B cell (primary cell): Measurements from ENCODE around the gene CTNNA3. TPM values are rescaled to one million over a fixed set of nuclear protein-coding genes. Genes with fewer than 3 reads are reported as not detected.

Experiments
- ATAC-seq: fragments of 200-7000 bp; cut with Tn5 transposase; one replicate; pipeline ENCODE4 v1.10.0; 2021; ENCODE audit warnings: low read depth, mild to moderate bottlenecking, moderate number of reproducible peaks, moderate library complexity
- CTCF ChIA-PET: fragments of 350-600 bp; sonication (Branson Sonifier 250); formaldehyde crosslinking; loops from one replicate; lab custom pipeline; 2021; ENCODE audit warnings: antibody characterized with exemption, inconsistent platforms; lab: Charles Lee
- POLR2A ChIA-PET: fragments of 350-600 bp; sonication (Branson Sonifier 250); formaldehyde crosslinking; loops from one replicate; lab custom pipeline; 2021; ENCODE audit warnings: antibody characterized with exemption; lab: Charles Lee
- DNase-seq: peaks from one replicate; pipeline ENCODE4 v3.0.0; 2013
- H2AFZ ChIP-seq: 2 replicates; pipeline ENCODE4 v1.6.1; 2012; ENCODE audit warnings: mild to moderate bottlenecking, low read depth, low read length; ENCODE audit not compliant: insufficient read depth, poor library complexity, severe bottlenecking
- H3K27ac ChIP-seq, 2 donors: 1 replicate in 1 of 2; 2 replicates in 1 of 2; pipeline ENCODE4 v1.5.1; 2012 to 2013; ENCODE audit warnings: low read length in 2 of 2, mild to moderate bottlenecking in 2 of 2, moderate library complexity in 1 of 2
- H3K27me3 ChIP-seq, 4 experiments: fragments of 200-600 bp in 1 of 4; sonication (generic) in 1 of 4; replicated peaks in 1 of 4; 1 replicate in 2 of 4; 2 replicates in 2 of 4; pipeline versions ENCODE4 v1.6.1 to v1.7.0; 2013 to 2016; ENCODE audit warnings: low read length in 3 of 4, mild to moderate bottlenecking in 2 of 4, mixed read lengths in 1 of 4, moderate library complexity in 1 of 4; ENCODE audit not compliant: insufficient read depth in 4 of 4, control insufficient read depth in 3 of 4; ENCODE audit errors: control extremely low read depth in 1 of 4
- H3K36me3 ChIP-seq, 2 experiments: replicated peaks in 1 of 2; 1 replicate in 1 of 2; 2 replicates in 1 of 2; pipeline versions ENCODE4 v1.6.1 to v1.7.1; 2013; ENCODE audit warnings: low read length in 1 of 2; ENCODE audit not compliant: insufficient read depth in 2 of 2, control insufficient read depth in 1 of 2; ENCODE audit errors: control extremely low read depth in 1 of 2, extremely low read depth in 1 of 2
- H3K4me1 ChIP-seq, 2 donors: fragments of 200-600 bp in 1 of 2; sonication (generic) in 1 of 2; 1 replicate in 1 of 2; 2 replicates in 1 of 2; pipeline versions ENCODE4 v1.5.1 to v1.6.1; 2013 to 2017; ENCODE audit warnings: low read length in 2 of 2; ENCODE audit not compliant: control insufficient read depth in 2 of 2, insufficient read depth in 2 of 2
- H3K4me2 ChIP-seq: replicated peaks from 2 replicates; pipeline ENCODE3; 2012; ENCODE audit warnings: mild to moderate bottlenecking, low read depth, low read length; ENCODE audit not compliant: poor library complexity, severe bottlenecking
- H3K4me3 ChIP-seq, 5 experiments: fragments of 200-600 bp in 1 of 5; sonication (generic) in 1 of 5; 1 replicate in 3 of 5; 2 replicates in 2 of 5; pipeline versions ENCODE4 v1.5.1 to v1.7.0; 2011 to 2016; ENCODE audit warnings: low read length in 4 of 5, mild to moderate bottlenecking in 4 of 5, low read depth in 2 of 5, control low read depth in 1 of 5, moderate library complexity in 1 of 5; ENCODE audit not compliant: insufficient read depth in 1 of 5; ENCODE audit errors: control extremely low read depth in 1 of 5, extremely low read depth in 1 of 5
- H3K79me2 ChIP-seq: fragments of 200-600 bp; sonication (generic); one replicate; pipeline ENCODE4 v1.6.0; 2016; ENCODE audit warnings: low read length; ENCODE audit not compliant: control insufficient read depth, insufficient read depth
- H3K9ac ChIP-seq: fragments of 200-600 bp; sonication (generic); 2 replicates; pipeline ENCODE4 v1.6.1; 2017; ENCODE audit warnings: mild to moderate bottlenecking, low read length, moderate library complexity
- H3K9me3 ChIP-seq, 3 donors: one replicate each; pipeline versions ENCODE4 v1.6.1 to v1.7.1; 2013; ENCODE audit warnings: low read length in 2 of 3; ENCODE audit not compliant: control insufficient read depth in 2 of 3, insufficient read depth in 1 of 3; ENCODE audit errors: control extremely low read depth in 1 of 3
- H4K20me1 ChIP-seq: 2 replicates; pipeline ENCODE4 v1.6.0; 2012; ENCODE audit warnings: mild to moderate bottlenecking, low read length; ENCODE audit not compliant: insufficient read depth, control insufficient read depth, poor library complexity, severe bottlenecking
- H3K27ac Mint-ChIP-seq: one replicate; pipeline ENCODE4 v1.8.0; 2021; ENCODE audit warnings: mixed read lengths
- H3K27me3 Mint-ChIP-seq: one replicate; pipeline ENCODE4 v1.8.0; 2021; ENCODE audit warnings: mixed read lengths
- H3K4me1 Mint-ChIP-seq: one replicate; pipeline ENCODE4 v1.8.0; 2021; ENCODE audit warnings: mixed read lengths
- H3K4me3 Mint-ChIP-seq: one replicate; pipeline ENCODE4 v1.8.0; 2021; ENCODE audit warnings: mixed read lengths
- H3K9me3 Mint-ChIP-seq: one replicate; pipeline ENCODE4 v1.8.0; 2022; ENCODE audit warnings: mixed read lengths; ENCODE audit not compliant: insufficient read depth
- EZH2 ChIP-seq: IDR thresholded peaks from 2 replicates; pipeline ENCODE4 v1.6.1; 2012; ENCODE audit warnings: borderline replicate concordance, low read depth, mild to moderate bottlenecking, moderate library complexity, low read length; ENCODE audit not compliant: insufficient read depth, poor library complexity, severe bottlenecking
- WGBS: methylation state at CpG from one replicate; pipeline ENCODE4 v1.1.5; 2013; ENCODE audit warnings: missing lambda C conversion rate; ENCODE audit not compliant: insufficient coverage; 5-methylcytosine and 5-hydroxymethylcytosine counted together
- intact Hi-C: fragments of 100-400 bp; cut with micrococcal nuclease; formaldehyde crosslinking; loops from one replicate; pipeline ENCODE4 v1.10.0; 2022
- polyA plus RNA-seq: library from polyadenylated mRNA; depleted of rRNA; stranded (reverse); fragments of >200 nt; gene quantifications from 2 replicates; pipeline ENCODE4 v1.2.3, GENCODE V29; 2012
- total RNA-seq, 2 donors: library from RNA; stranded (reverse); fragments of 120-200 nt in 1 of 2; gene quantifications; 1 replicate in 1 of 2; 2 replicates in 1 of 2; pipeline versions ENCODE4 v1.2.3 to v1.2.4, GENCODE V29; 2013 to 2022
- TF ChIP-seq, protein P1 (sequence below): fragments of 200-600 bp; IDR thresholded peaks from one replicate; pipeline ENCODE4 v1.8.0; 2022; ENCODE audit warnings: antibody characterized with exemption, mild to moderate bottlenecking

CTNNA3 gene
- total and polyA plus RNA-seq, 2 donors (not counting 1 experiment from before 2014, with no cell fraction given), result 0.01 TPM; not detected in 1

DNA sequence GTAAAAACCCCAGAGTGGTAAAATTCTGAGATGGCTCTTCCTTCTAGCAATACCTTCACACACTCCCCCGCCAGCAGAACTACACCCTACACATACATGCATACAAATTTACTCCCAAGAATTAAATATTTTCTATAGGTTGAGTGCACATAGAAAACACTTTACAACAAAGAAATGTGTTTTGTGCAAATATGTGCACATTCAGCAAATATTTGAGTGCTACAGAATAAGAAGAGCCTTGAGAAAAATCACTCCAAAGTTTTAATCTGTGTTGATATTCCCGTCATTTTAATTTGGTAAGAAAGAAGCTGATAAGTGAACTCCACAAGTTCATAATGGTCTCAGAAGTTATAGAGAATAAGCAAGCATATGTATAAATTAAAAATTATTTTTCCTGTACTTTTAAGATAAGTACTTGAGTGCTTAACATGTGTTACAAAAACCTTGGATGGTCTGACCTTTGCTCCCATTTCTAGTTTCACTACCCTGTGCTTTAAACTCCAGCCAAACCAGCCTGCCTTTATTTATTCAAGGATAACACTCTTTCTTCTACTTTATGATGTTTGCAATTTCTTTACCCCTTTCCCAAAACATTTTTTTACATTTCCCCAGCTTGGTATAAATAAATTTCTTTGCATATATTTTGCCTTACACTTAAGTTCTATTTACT, 1503.7 kb downstream of the CTNNA3 start:
- no peak overlapping the region for H2AFZ ChIP-seq
- no peak overlapping the region for H3K4me3 ChIP-seq
- no peak overlapping the region for H3K9ac ChIP-seq
- Mint-ChIP-seq H3K27me3 (no peaks in the 10 kb centered on the region), H3K4me3 (no peak overlapping the region), H3K4me1 (no peaks in the 10 kb centered on the region), H3K9me3 (no peaks in the 10 kb centered on the region), H3K27ac (no peak overlapping the region)
- intact Hi-C loops, result no loop called here
- no peaks in the 10 kb centered on the region for H3K36me3 ChIP-seq
- H3K9me3 ChIP-seq, result no peaks in the 10 kb centered on the region
- DNase-seq (no peak), ATAC-seq (no peak)
- POLR2A ChIA-PET, result no interaction called here
- no peak for TF ChIP-seq EZH2
- TF ChIP-seq, protein P1, sequence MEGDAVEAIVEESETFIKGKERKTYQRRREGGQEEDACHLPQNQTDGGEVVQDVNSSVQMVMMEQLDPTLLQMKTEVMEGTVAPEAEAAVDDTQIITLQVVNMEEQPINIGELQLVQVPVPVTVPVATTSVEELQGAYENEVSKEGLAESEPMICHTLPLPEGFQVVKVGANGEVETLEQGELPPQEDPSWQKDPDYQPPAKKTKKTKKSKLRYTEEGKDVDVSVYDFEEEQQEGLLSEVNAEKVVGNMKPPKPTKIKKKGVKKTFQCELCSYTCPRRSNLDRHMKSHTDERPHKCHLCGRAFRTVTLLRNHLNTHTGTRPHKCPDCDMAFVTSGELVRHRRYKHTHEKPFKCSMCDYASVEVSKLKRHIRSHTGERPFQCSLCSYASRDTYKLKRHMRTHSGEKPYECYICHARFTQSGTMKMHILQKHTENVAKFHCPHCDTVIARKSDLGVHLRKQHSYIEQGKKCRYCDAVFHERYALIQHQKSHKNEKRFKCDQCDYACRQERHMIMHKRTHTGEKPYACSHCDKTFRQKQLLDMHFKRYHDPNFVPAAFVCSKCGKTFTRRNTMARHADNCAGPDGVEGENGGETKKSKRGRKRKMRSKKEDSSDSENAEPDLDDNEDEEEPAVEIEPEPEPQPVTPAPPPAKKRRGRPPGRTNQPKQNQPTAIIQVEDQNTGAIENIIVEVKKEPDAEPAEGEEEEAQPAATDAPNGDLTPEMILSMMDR, result no peak
- H3K4me1 ChIP-seq, result no peaks in the 10 kb centered on the region
- no peaks in the 10 kb centered on the region for H4K20me1 ChIP-seq
- CTCF ChIA-PET, result no interaction called here
- H3K27ac ChIP-seq, result no peak overlapping the region
- no peak overlapping the region for H3K4me2 ChIP-seq
- H3K27me3 ChIP-seq, result no peaks in the 10 kb centered on the region
- no CpG with 5 or more reads among the region's 2 CpGs for WGBS
- no peaks in the 10 kb centered on the region for H3K79me2 ChIP-seq

DNA sequence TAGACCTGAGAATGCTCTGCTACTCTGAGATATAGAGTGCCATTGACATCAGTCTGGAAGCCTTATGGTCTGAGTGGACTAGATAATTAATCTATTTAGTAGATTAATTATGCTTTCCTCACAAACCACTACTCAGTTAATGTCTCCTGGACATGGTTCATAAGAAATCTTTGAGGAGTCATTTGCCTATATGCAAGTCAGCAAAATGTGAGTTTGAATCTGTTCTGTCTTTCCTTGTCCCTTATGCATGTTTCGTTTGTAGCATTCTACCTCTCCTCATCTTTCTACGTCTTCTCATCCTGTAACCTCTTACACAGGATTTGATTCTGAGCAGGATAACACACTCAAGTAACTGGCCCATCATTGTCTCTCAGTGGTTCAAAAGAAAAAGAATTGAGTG, 1505.6 kb downstream of the CTNNA3 start:
- H2AFZ ChIP-seq, result no peak overlapping the region
- Mint-ChIP-seq H3K27ac (no peak overlapping the region), H3K4me1 (no peaks in the 10 kb centered on the region), H3K4me3 (no peak overlapping the region), H3K27me3 (no peaks in the 10 kb centered on the region), H3K9me3 (no peaks in the 10 kb centered on the region)
- no peak overlapping the region for H3K27ac ChIP-seq
- POLR2A ChIA-PET, result no interaction called here
- no peak overlapping the region for H3K4me2 ChIP-seq
- DNase-seq (no peak), ATAC-seq (no peak)
- H3K9me3 ChIP-seq, result no peaks in the 10 kb centered on the region
- no CpG with 5 or more reads among the region's 2 CpGs for WGBS
- H3K36me3 ChIP-seq, result no peaks in the 10 kb centered on the region
- CTCF ChIA-PET, result no interaction called here
- no peaks in the 10 kb centered on the region for H3K27me3 ChIP-seq
- H3K4me1 ChIP-seq, result no peaks in the 10 kb centered on the region
- no peaks in the 10 kb centered on the region for H4K20me1 ChIP-seq
- H3K79me2 ChIP-seq, result no peaks in the 10 kb centered on the region
- no peak for TF ChIP-seq EZH2
- TF ChIP-seq, protein P1, result no peak
- H3K4me3 ChIP-seq, result no peak overlapping the region
- no peak overlapping the region for H3K9ac ChIP-seq
- intact Hi-C loops, result no loop called here
